Spleen (tissue), 11 donors: ENCODE measurements around the gene KCNC3. TPM values are rescaled to one million over a fixed set of nuclear protein-coding genes. Genes with fewer than 3 reads are reported as not detected.

ENCODE experiments used
- DNase-seq: peaks from one replicate; pipeline ENCODE4 v3.0.0-alpha.2; 2020
- H3K27ac ChIP-seq, 8 donors: fragments of 200-600 bp; sonication (generic) in 7 of 8; 1 replicate in 4 of 8; 2 replicates in 4 of 8; pipeline versions ENCODE4 v1.5.0 to v1.8.0; 2016 to 2021; ENCODE audit warnings: inconsistent platforms in 4 of 8, mild to moderate bottlenecking in 4 of 8, moderate library complexity in 1 of 8
- H3K27me3 ChIP-seq, 7 donors: fragments of 200-600 bp; sonication (generic) in 6 of 7; replicated peaks in 1 of 7; 1 replicate in 4 of 7; 2 replicates in 3 of 7; pipeline versions ENCODE4 v1.5.0 to v1.8.0; 2016 to 2021; ENCODE audit warnings: inconsistent platforms in 3 of 7, mild to moderate bottlenecking in 1 of 7
- H3K36me3 ChIP-seq, 6 donors: fragments of 200-600 bp; sonication (generic) in 5 of 6; 1 replicate in 4 of 6; 2 replicates in 2 of 6; pipeline versions ENCODE4 v1.5.0 to v1.8.0; 2016 to 2021; ENCODE audit warnings: inconsistent platforms in 2 of 6
- H3K4me1 ChIP-seq, 6 donors: fragments of 200-600 bp; sonication (generic) in 5 of 6; 1 replicate in 3 of 6; 2 replicates in 3 of 6; pipeline versions ENCODE4 v1.5.0 to v1.8.0; 2016 to 2021; ENCODE audit warnings: inconsistent platforms in 3 of 6
- H3K4me3 ChIP-seq, 8 donors: fragments of 200-600 bp; sonication (generic) in 7 of 8; 1 replicate in 4 of 8; 2 replicates in 4 of 8; pipeline versions ENCODE4 v1.5.0 to v1.8.0; 2016 to 2021; ENCODE audit warnings: inconsistent platforms in 4 of 8, mild to moderate bottlenecking in 4 of 8, moderate library complexity in 2 of 8
- H3K9me3 ChIP-seq, 8 donors: fragments of 200-600 bp; sonication (generic) in 7 of 8; 1 replicate in 4 of 8; 2 replicates in 4 of 8; pipeline versions ENCODE4 v1.5.0 to v1.8.0; 2016 to 2021; ENCODE audit warnings: inconsistent platforms in 4 of 8
- POLR2A ChIP-seq, 3 donors: fragments of 450-650 bp; IDR thresholded peaks; one replicate each; pipeline ENCODE4 v1.5.1; 2017; ENCODE audit warnings: antibody characterized with exemption in 3 of 3, mild to moderate bottlenecking in 1 of 3
- POLR2AphosphoS5 ChIP-seq, 3 donors: sonication (generic); formaldehyde crosslinking; IDR thresholded peaks; one replicate each; pipeline ENCODE4 v1.5.1; 2017; ENCODE audit warnings: antibody characterized with exemption in 3 of 3
- WGBS, 5 donors: extraction: QIAGEN DNeasy Blood & Tissue Kit in 3 of 5; methylation state at CpG; one replicate each; pipeline versions ENCODE4 v1.1.5 to v1.1.7; 2013 to 2018; 5-methylcytosine and 5-hydroxymethylcytosine counted together
- intact Hi-C: fragments of 100-400 bp; cut with DNase I; formaldehyde crosslinking; loops from one replicate; pipeline ENCODE4 v1.15.0; 2023; ENCODE audit warnings: low total_unique reads
- polyA plus RNA-seq, 3 donors: library from polyadenylated mRNA; stranded (reverse); fragments of 200-250 nt; gene quantifications; one replicate each; pipeline ENCODE4 v1.2.1, GENCODE V29; 2013
- total RNA-seq, 7 donors: library from RNA; depleted of rRNA in 3 of 7; stranded (reverse); fragments of >200 nt in 3 of 7; fragmentation: NEBNext Ultra II Directional in 4 of 7; extraction: Animal tissue kit (Norgen Biotek cat#: 25700) in 4 of 7; gene quantifications; one replicate each; pipeline versions ENCODE4 v1.1.0 to v1.2.1, GENCODE V29; 2016 to 2021
- TF ChIP-seq, protein P1 (sequence below), 11 experiments: fragments of 200-600 bp in 7 of 11; fragments of 450-650 bp in 4 of 11; sonication (generic) in 4 of 11; IDR thresholded peaks in 8 of 11; conservative IDR thresholded peaks in 3 of 11; 1 replicate in 7 of 11; 2 replicates in 4 of 11; pipeline versions ENCODE4 v1.4.0 to v1.8.0; 2016 to 2021; ENCODE audit warnings: antibody characterized with exemption in 11 of 11, inconsistent platforms in 4 of 11, mild to moderate bottlenecking in 1 of 11
- donor health status: healthy with polysubstance abuse.
- donor health status: DM: no; HTN: no; CAD: no; lungs with moderate emphysema.
- donor health status: DM: no; HTN: no; CAD: no.
- donor health status: Bipolar disorder and iron deficiency.
- donor health status: healthy.
- donor health status: DM: no; HTN: no; CAD: no.
- donor health status: DM: yes; HTN: yes; CAD: no.

KCNC3 gene
- total and polyA plus RNA-seq, 10 donors: 0.72 to 20.8 (median 5.2) TPM

GRCh38 chr19:50312967-50313811, 16.0 kb downstream of the KCNC3 start:
- intact Hi-C loops: no loop called here

DNA sequence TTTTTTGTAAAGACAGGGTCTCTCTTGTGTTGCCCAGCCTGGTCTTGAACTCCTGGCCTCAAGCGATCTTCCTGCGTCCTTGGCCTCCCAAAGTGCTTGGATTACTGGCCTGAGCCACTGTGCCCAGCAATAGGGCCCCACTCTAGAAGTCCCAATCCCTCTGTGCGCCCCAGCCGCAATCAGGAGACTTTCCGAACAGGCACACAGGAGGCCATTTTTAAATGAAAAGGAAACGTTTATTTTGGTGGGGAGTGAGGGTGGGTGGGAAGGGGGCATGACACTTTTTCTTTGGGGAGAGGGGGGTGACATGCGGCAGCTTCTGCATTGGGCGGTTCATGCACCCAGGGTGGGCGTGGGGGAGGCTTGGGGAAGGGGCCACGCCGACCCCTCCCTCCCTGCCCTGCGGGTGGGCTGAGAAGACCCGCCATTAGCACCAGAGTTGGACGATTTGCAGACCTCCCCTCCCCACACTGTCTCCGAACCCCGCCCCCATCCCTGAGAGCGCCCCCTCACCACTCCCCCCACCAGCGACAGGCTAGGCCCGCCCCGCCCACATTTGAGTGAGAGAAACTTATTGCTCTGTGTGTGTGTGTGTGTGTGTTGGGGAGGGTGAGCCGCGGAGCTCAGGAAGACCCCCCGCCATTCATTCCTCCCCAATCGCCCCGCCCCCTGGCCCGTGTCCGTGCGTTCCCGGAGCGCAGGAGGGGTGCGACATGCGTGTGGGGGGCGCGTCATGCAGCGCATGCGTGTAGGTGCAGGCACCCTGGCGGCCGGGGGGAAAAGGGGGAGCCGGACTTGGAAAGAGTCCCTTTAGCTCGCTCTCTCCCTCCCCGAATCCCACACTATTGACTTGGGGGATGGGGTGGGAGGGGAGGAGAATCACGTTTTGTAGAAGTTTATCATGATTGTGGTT, 17.2 kb downstream of the KCNC3 start:
- DNase-seq: no peak
- TF ChIP-seq POLR2A (IDR thresholded peaks at IDR 0.05): no peak
- TF ChIP-seq POLR2AphosphoS5 (IDR thresholded peaks at IDR 0.05): peak in 1 of 3 donors; percentile 44
- TF ChIP-seq, protein P1, sequence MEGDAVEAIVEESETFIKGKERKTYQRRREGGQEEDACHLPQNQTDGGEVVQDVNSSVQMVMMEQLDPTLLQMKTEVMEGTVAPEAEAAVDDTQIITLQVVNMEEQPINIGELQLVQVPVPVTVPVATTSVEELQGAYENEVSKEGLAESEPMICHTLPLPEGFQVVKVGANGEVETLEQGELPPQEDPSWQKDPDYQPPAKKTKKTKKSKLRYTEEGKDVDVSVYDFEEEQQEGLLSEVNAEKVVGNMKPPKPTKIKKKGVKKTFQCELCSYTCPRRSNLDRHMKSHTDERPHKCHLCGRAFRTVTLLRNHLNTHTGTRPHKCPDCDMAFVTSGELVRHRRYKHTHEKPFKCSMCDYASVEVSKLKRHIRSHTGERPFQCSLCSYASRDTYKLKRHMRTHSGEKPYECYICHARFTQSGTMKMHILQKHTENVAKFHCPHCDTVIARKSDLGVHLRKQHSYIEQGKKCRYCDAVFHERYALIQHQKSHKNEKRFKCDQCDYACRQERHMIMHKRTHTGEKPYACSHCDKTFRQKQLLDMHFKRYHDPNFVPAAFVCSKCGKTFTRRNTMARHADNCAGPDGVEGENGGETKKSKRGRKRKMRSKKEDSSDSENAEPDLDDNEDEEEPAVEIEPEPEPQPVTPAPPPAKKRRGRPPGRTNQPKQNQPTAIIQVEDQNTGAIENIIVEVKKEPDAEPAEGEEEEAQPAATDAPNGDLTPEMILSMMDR (IDR thresholded peaks at IDR 0.05 in 8 of 11, conservative IDR thresholded peaks at IDR 0.05 in 3 of 11): no peak
- intact Hi-C loops: no loop called here
- WGBS, 5 donors: 2 to 7% (median 5%) methylated on average over 16 to 42 of the region's 42 CpGs
- H3K36me3 ChIP-seq: no peaks in the 10 kb centered on the region
- H3K4me1 ChIP-seq: peaks cover 0 to 32% (median 4%) of the 10 kb centered on the region in 6 donors
- H3K27me3 ChIP-seq: peaks cover 0 to 93% (median 52%) of the 10 kb centered on the region in 7 donors
- no peak overlapping the region for H3K27ac ChIP-seq
- H3K4me3 ChIP-seq: no peak overlapping the region
- peaks cover 0 to 12% (median 0%) of the 10 kb centered on the region in 8 donors for H3K9me3 ChIP-seq

More at GRCh38 chr19:50312967-50313811, 16.0 kb downstream of the KCNC3 start:
- Histone ChIP-seq H3K27ac (no peak overlapping the region), H3K4me3 (no peak overlapping the region), H3K9me3 (peaks cover 0 to 5% (median 0%) of the 10 kb centered on the region in 8 donors), H3K27me3 (peaks cover 0 to 95% (median 52%) of the 10 kb centered on the region in 7 donors), H3K36me3 (no peaks in the 10 kb centered on the region), H3K4me1 (peaks cover 0 to 32% (median 4%) of the 10 kb centered on the region in 6 donors)
- TF ChIP-seq POLR2AphosphoS5 (IDR thresholded peaks at IDR 0.05) (no peak), POLR2A (IDR thresholded peaks at IDR 0.05) (no peak)
- TF ChIP-seq, protein P1 (IDR thresholded peaks at IDR 0.05 in 8 of 11, conservative IDR thresholded peaks at IDR 0.05 in 3 of 11): no peak
- no peak for DNase-seq
- 10 to 16% (median 12%) methylated on average over 27 of the region's 27 CpGs for WGBS, 5 donors

DNA sequence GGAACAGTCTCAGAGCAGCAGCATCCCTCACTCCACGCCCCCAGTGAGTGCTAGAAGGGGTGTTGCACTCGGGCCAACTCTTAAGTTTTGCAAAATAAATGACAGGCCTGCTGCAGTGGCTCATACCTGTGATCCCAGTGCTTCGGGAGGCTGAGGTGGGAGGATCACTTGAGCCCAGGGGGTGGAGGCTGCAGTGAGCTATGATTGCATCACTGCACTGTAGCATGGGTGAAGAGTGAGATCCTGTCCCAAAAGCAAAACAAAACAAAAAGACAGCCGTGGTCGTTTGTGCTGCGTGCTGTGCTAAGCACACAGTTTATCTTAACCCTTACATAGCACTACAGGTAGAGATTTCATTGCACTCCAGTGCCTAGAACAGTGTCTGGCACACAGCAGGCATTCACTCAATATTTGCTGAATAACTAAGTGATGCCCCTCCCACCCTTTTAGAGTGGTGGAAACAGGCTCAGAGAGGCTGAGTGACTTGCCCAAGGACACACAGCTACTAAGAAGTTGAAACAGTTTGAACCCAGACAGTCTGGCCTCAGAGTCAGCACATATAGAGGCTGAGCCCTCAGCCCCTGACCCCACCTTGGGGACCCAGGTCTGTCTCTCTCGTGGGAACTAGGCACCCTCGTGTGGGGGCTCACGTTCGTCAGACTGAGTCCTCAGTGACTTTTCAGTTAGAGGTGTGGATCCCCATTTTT, 18.3 kb downstream of the KCNC3 start:
- Histone ChIP-seq H3K36me3 (no peaks in the 10 kb centered on the region), H3K9me3 (peaks cover 0 to 13% (median 0%) of the 10 kb centered on the region in 8 donors), H3K4me3 (no peak overlapping the region), H3K27ac (no peak overlapping the region), H3K27me3 (peaks cover 0 to 89% (median 52%) of the 10 kb centered on the region in 7 donors), H3K4me1 (peaks cover 0 to 28% (median 4%) of the 10 kb centered on the region in 6 donors)
- WGBS, 5 donors: 38 to 51% (median 44%) methylated on average over 7 to 10 of the region's 10 CpGs
- no peak for DNase-seq
- intact Hi-C loops: no loop called here
- TF ChIP-seq POLR2A (IDR thresholded peaks at IDR 0.05): no peak
- TF ChIP-seq, protein P1 (IDR thresholded peaks at IDR 0.05 in 8 of 11, conservative IDR thresholded peaks at IDR 0.05 in 3 of 11): no peak
- no peak for TF ChIP-seq POLR2AphosphoS5 (IDR thresholded peaks at IDR 0.05)
